Cardiac muscle cell (in vitro differentiated cells and primary cell): ENCODE data around the gene COQ9. TPM values are rescaled to one million over a fixed set of nuclear protein-coding genes. Genes with fewer than 3 reads are reported as not detected.
"Not testable (repeated sequence)": the region's sequence is repeated elsewhere in the genome, so short reads cannot be mapped to it uniquely, and the experiment has no call there.

Source experiments
- DNase-seq, 2 donors: peaks; one replicate each; pipeline versions ENCODE4 v3.0.0 to v3.0.0-alpha.2; 2010 to 2017; ENCODE audit warnings: low read depth in 1 of 2, low spot score in 1 of 2
- H3K27ac ChIP-seq: fragments of 200-600 bp; sonication (generic); 2 replicates; pipeline ENCODE4 v1.5.1; 2016
- H3K27me3 ChIP-seq: fragments of 200-600 bp; sonication (generic); 2 replicates; pipeline ENCODE4 v1.6.0; 2016; ENCODE audit warnings: control low read depth
- H3K36me3 ChIP-seq: fragments of 200-600 bp; sonication (generic); 2 replicates; pipeline ENCODE4 v1.5.1; 2016; ENCODE audit warnings: control low read depth
- H3K4me1 ChIP-seq: fragments of 200-600 bp; sonication (generic); 2 replicates; pipeline ENCODE4 v1.8.1; 2017; ENCODE audit warnings: low read depth, mild to moderate bottlenecking, mixed run types
- H3K4me3 ChIP-seq: fragments of 200-600 bp; sonication (generic); 2 replicates; pipeline ENCODE4 v1.5.1; 2016; ENCODE audit warnings: mild to moderate bottlenecking
- H3K9me3 ChIP-seq: fragments of 200-600 bp; sonication (generic); 2 replicates; pipeline ENCODE4 v1.5.1; 2017; ENCODE audit warnings: low read depth, mild to moderate bottlenecking, control low read depth
- polyA plus RNA-seq: library from polyadenylated mRNA; unstranded; fragments of >200 nt; fragmentation: Nextera tagmentation; extraction: Ambion mirVana; gene quantifications from 2 replicates; pipeline ENCODE4 v1.2.1, GENCODE V29; 2016
- total RNA-seq: library from RNA; depleted of rRNA; stranded (reverse); fragments of >200 nt; gene quantifications from 2 replicates; pipeline ENCODE4 v1.2.3, GENCODE V29; 2016
- TF ChIP-seq, protein P1 (sequence below): IDR thresholded peaks from 2 replicates; pipeline ENCODE4 v1.5.1; 2012; ENCODE audit warnings: low read depth, mild to moderate bottlenecking, low read length

The COQ9 gene
- total and polyA plus RNA-seq, 2 experiments from 2014 or later: 111 to 152 TPM

DNA sequence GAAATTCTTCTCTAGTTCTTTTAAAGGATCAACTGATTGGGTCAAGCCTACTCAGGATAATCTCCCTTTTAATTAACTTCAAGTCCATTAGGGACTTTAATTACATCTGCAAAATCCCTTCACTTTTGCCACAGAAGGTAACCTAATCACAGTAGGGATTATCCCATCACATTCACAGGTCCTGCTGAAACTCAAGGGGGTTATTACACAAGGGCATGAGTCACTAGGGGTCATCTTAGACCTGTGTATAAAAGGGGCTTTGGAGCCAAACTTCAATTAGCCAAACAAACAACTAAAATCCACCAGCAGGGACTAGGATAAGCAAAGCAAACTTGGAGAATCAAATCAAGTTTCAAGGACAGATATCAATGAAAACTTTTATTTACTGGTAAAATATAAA lies 19.5 kb upstream of the COQ9 start:
- Histone ChIP-seq H3K36me3 (peaks cover 44% of the 10 kb centered on the region), H3K9me3 (no peaks in the 10 kb centered on the region), H3K27me3 (no peaks in the 10 kb centered on the region), H3K4me3 (no peak overlapping the region), H3K4me1 (no peaks in the 10 kb centered on the region), H3K27ac (no peak overlapping the region)
- TF ChIP-seq, protein P1, sequence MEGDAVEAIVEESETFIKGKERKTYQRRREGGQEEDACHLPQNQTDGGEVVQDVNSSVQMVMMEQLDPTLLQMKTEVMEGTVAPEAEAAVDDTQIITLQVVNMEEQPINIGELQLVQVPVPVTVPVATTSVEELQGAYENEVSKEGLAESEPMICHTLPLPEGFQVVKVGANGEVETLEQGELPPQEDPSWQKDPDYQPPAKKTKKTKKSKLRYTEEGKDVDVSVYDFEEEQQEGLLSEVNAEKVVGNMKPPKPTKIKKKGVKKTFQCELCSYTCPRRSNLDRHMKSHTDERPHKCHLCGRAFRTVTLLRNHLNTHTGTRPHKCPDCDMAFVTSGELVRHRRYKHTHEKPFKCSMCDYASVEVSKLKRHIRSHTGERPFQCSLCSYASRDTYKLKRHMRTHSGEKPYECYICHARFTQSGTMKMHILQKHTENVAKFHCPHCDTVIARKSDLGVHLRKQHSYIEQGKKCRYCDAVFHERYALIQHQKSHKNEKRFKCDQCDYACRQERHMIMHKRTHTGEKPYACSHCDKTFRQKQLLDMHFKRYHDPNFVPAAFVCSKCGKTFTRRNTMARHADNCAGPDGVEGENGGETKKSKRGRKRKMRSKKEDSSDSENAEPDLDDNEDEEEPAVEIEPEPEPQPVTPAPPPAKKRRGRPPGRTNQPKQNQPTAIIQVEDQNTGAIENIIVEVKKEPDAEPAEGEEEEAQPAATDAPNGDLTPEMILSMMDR: no peak
- DNase-seq: no peak

DNA sequence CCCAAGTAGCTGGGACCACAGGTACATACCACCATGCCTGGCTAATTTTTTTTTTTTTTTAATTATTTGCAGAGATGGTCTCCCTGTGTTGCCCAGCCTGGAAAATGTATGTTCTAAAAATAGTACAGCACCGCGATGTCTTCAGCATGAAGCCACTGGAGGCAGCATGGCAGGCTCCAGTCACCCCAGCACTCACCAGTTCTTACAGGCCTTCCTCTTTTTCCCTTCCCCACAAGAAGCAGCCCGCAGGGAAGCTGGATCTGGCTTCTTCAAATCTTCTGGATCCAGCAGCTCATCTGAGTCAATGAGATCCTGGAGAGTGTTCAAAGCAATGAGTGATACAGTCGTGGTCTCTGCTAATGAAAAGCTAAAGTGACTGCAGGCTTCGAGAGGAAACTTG lies 16.3 kb upstream of the COQ9 start:
- Histone ChIP-seq H3K4me1 (no peaks in the 10 kb centered on the region), H3K4me3 (no peak overlapping the region), H3K36me3 (peaks cover 71% of the 10 kb centered on the region), H3K9me3 (no peaks in the 10 kb centered on the region), H3K27me3 (no peaks in the 10 kb centered on the region), H3K27ac (no peak overlapping the region)
- no peak for DNase-seq
- TF ChIP-seq, protein P1: no peak

GRCh38 chr16:57432505-57432904 lies 14.8 kb upstream of the COQ9 start:
- no peak for DNase-seq
- no peaks in the 10 kb centered on the region for H3K9me3 ChIP-seq
- no peaks in the 10 kb centered on the region for H3K4me1 ChIP-seq
- H3K27ac ChIP-seq: no peak overlapping the region
- TF ChIP-seq, protein P1: no peak
- no peak overlapping the region for H3K4me3 ChIP-seq
- peaks cover 81% of the 10 kb centered on the region for H3K36me3 ChIP-seq
- H3K27me3 ChIP-seq: no peaks in the 10 kb centered on the region

DNA sequence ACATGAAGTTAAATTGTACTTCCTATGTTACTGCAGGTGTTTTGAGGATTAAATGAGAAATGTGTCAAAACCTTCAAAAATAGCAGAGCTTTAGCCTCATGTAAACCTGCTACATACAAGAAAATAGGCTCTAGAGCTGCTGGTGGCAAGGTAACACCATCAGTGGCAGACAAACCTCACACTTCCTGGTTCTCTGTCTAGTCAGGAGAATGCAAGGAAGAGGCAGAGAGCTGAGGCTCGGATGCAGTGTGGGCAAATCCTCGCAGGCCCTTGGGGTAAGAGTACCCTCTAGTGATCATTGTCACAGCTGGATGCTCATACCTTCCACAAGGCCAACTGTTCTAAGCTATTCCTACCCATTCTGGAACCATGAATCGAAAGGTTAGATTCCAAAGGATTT lies 14.3 kb upstream of the COQ9 start:
- TF ChIP-seq, protein P1: no peak
- DNase-seq: no peak
- no peak overlapping the region for H3K27ac ChIP-seq
- H3K9me3 ChIP-seq: no peaks in the 10 kb centered on the region
- H3K27me3 ChIP-seq: no peaks in the 10 kb centered on the region
- no peak overlapping the region for H3K4me3 ChIP-seq
- H3K4me1 ChIP-seq: no peaks in the 10 kb centered on the region
- peaks cover 81% of the 10 kb centered on the region for H3K36me3 ChIP-seq

GRCh38 chr16:57434003-57434402 lies 13.3 kb upstream of the COQ9 start:
- Histone ChIP-seq H3K27me3 (no peaks in the 10 kb centered on the region), H3K4me3 (no peak overlapping the region), H3K9me3 (no peaks in the 10 kb centered on the region), H3K4me1 (no peaks in the 10 kb centered on the region), H3K36me3 (peaks cover 84% of the 10 kb centered on the region), H3K27ac (no peak overlapping the region)
- TF ChIP-seq, protein P1: no peak
- no peak for DNase-seq

- peaks cover 78% of the 10 kb centered on the region for H3K36me3 ChIP-seq
- no peaks in the 10 kb centered on the region for H3K9me3 ChIP-seq
- H3K4me1 ChIP-seq: no peaks in the 10 kb centered on the region
- no peak overlapping the region for H3K4me3 ChIP-seq
- no peaks in the 10 kb centered on the region for H3K27me3 ChIP-seq
- no peak for DNase-seq
- no peak overlapping the region for H3K27ac ChIP-seq
- TF ChIP-seq, protein P1: no peak
Observed at GRCh38 chr16:57435838-57436237, 11.4 kb upstream of the COQ9 start.

- not testable (repeated sequence) for H3K9me3 ChIP-seq, H3K4me1 ChIP-seq, H3K27ac ChIP-seq, H3K4me3 ChIP-seq, DNase-seq, H3K27me3 ChIP-seq
- H3K36me3 ChIP-seq: peaks cover 38% of the 10 kb centered on the region
Observed at GRCh38 chr16:57439947-57440346, 7.3 kb upstream of the COQ9 start.

- H3K4me1 ChIP-seq, DNase-seq, H3K9me3 ChIP-seq, H3K27ac ChIP-seq, H3K27me3 ChIP-seq, H3K4me3 ChIP-seq: not testable (repeated sequence)
- peaks cover 33% of the 10 kb centered on the region for H3K36me3 ChIP-seq
Observed at GRCh38 chr16:57440551-57440950, 6.7 kb upstream of the COQ9 start.
